Ovary (tissue), 9 donors: Measurements from ENCODE around the gene TMED10. TPM values are rescaled to one million over a fixed set of nuclear protein-coding genes. Genes with fewer than 3 reads are reported as not detected.
A peak's percentile ranks its signal among the peaks of the same experiment; 100 is the strongest.

Experiments
- DNase-seq, 5 donors: peaks; one replicate each; pipeline ENCODE4 v3.0.0-alpha.2; 2019 to 2020
- H3K27ac ChIP-seq, 2 donors: fragments of 200-600 bp; one replicate each; pipeline versions ENCODE4 v1.5.1 to v1.8.0; 2019 to 2022
- H3K27me3 ChIP-seq: fragments of 200-600 bp; one replicate; pipeline ENCODE4 v1.8.0; 2022
- H3K36me3 ChIP-seq: fragments of 200-600 bp; sonication (generic); one replicate; pipeline ENCODE4 v1.5.1; 2019
- H3K4me1 ChIP-seq: one replicate; pipeline ENCODE4 v1.8.1; 2013; ENCODE audit warnings: mild to moderate bottlenecking, moderate library complexity; ENCODE audit not compliant: insufficient read depth
- H3K4me3 ChIP-seq: fragments of 200-600 bp; sonication (generic); one replicate; pipeline ENCODE4 v1.5.1; 2017
- H3K9me3 ChIP-seq, 2 donors: fragments of 200-600 bp in 1 of 2; sonication (generic) in 1 of 2; one replicate each; pipeline versions ENCODE4 v1.5.1 to v1.8.1; 2013 to 2019; ENCODE audit warnings: mild to moderate bottlenecking in 1 of 2, moderate library complexity in 1 of 2
- EP300 ChIP-seq: sonication (generic); formaldehyde crosslinking; IDR thresholded peaks from one replicate; pipeline ENCODE4 v1.6.1; 2017; ENCODE audit warnings: antibody characterized with exemption
- POLR2A ChIP-seq: fragments of 450-650 bp; IDR thresholded peaks from one replicate; pipeline ENCODE4 v1.6.1; 2017; ENCODE audit warnings: antibody characterized with exemption, mild to moderate bottlenecking, moderate library complexity
- whole genome bisulfite sequencing, 3 donors: extraction: QIAGEN DNeasy Blood & Tissue Kit in 1 of 3; methylation state at CpG; one replicate each; pipeline versions ENCODE4 v1.1.5 to v1.1.7; 2013 to 2017; 5-methylcytosine and 5-hydroxymethylcytosine counted together
- intact Hi-C, 4 donors: fragments of 100-400 bp; cut with DNase I; formaldehyde crosslinking; loops; one replicate each; pipeline versions ENCODE4 v1.11.0 to v1.15.1; 2022 to 2023
- polyA plus RNA-seq, 2 donors: library from polyadenylated mRNA; stranded (reverse); fragments of 200-250 nt in 1 of 2; fragments of 350-450 nt in 1 of 2; fragmentation: Illumina TruSeq in 1 of 2; extraction: RNeasy Lipid Tissue Mini Kit (QIAGEN cat#74804) in 1 of 2; gene quantifications; one replicate each; pipeline ENCODE4 v1.2.3, GENCODE V29; 2013 to 2014
- total RNA-seq, 7 donors: library from RNA; depleted of rRNA in 2 of 7; stranded (reverse); fragments of >200 nt in 2 of 7; fragmentation: NEBNext Ultra II Directional in 3 of 7; extraction: Animal tissue kit (Norgen Biotek cat#: 25700) in 3 of 7; gene quantifications; one replicate each; pipeline versions ENCODE4 v1.1.0 to v1.2.4, GENCODE V29; 2016 to 2023
- TF ChIP-seq, protein P1 (sequence below), 3 donors: fragments of 450-650 bp in 2 of 3; fragments of 200-600 bp in 1 of 3; IDR thresholded peaks; one replicate each; pipeline versions ENCODE4 v1.5.1 to v1.8.0; 2016 to 2022; ENCODE audit warnings: antibody characterized with exemption in 3 of 3, mild to moderate bottlenecking in 1 of 3
- donor health status: DM: no; HTN: no; CAD: no; lungs with moderate emphysema.
- donor health status: DM: no; HTN: no; CAD: no.
- donor health status: Bipolar disorder and iron deficiency.
- donor health status: DM: yes; HTN: yes; CAD: no.
- donor health status: DM: no; HTN: no; CAD: no.
- donor health status: DM: yes; HTN: yes; CAD: no.

Gene TMED10
- total and polyA plus RNA-seq, 9 donors, result 164 to 446 (median 287) TPM

DNA sequence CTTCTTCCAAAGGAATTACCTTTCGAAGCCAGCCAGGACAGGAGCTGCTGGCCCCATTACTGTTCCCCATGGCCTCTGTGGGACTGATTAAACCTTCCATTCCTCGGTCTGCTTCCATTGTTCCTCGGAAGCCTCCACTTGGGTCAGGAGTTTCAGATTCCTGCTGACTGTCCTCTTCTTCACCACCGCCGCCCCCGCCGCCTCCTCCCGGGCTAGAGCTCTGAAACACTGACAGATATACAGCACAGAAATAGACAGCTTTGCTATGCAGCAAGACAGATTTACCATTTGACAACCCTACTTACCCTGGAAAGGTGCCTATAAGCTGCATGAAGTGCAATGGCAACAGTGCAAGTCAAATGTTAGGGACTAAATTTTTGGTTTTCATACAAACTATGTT, 85.2 kb downstream of the TMED10 start:
- Histone ChIP-seq H3K27ac (no peak overlapping the region), H3K27me3 (no peaks in the 10 kb centered on the region), H3K36me3 (no peaks in the 10 kb centered on the region), H3K4me1 (no peaks in the 10 kb centered on the region), H3K4me3 (no peak overlapping the region), H3K9me3 (no peaks in the 10 kb centered on the region)
- TF ChIP-seq EP300 (no peak), POLR2A (no peak)
- TF ChIP-seq, protein P1, sequence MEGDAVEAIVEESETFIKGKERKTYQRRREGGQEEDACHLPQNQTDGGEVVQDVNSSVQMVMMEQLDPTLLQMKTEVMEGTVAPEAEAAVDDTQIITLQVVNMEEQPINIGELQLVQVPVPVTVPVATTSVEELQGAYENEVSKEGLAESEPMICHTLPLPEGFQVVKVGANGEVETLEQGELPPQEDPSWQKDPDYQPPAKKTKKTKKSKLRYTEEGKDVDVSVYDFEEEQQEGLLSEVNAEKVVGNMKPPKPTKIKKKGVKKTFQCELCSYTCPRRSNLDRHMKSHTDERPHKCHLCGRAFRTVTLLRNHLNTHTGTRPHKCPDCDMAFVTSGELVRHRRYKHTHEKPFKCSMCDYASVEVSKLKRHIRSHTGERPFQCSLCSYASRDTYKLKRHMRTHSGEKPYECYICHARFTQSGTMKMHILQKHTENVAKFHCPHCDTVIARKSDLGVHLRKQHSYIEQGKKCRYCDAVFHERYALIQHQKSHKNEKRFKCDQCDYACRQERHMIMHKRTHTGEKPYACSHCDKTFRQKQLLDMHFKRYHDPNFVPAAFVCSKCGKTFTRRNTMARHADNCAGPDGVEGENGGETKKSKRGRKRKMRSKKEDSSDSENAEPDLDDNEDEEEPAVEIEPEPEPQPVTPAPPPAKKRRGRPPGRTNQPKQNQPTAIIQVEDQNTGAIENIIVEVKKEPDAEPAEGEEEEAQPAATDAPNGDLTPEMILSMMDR (IDR thresholded peaks at IDR 0.05), result no peak
- 74 to 83% (median 82%) methylated on average over 8 of the region's 8 CpGs for WGBS, 3 donors
- DNase-seq, result no peak
- intact Hi-C loops, result loop anchor here in 1 of 4 donors (5.0 kb wide), 1 partner anchor 144 kb away; no protein-coding TSS in a partner anchor

DNA sequence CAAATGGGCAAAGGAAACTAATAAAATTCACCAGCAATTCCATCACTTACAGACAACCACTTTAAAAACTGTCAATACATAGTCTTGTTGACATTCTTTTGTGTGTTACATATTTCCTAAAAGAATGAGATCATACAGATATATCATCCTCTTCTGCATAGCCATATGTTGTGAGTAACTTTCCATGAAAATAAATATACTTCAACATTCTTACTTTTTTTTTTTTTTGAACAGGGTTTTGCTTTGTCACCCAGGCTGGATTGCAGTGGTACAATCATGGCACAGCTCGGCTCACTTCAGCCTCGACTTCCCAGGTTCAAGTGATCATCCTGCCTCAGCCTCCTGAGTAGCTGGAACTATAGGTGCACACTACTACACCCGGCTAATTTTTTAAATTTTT, 86.1 kb downstream of the TMED10 start:
- 85 to 90% (median 90%) methylated on average over 3 of the region's 3 CpGs for WGBS, 3 donors
- intact Hi-C loops, result loop anchor here in 1 of 4 donors (5.0 kb wide), 1 partner anchor 143 kb away; no protein-coding TSS in a partner anchor
- TF ChIP-seq EP300 (no peak), POLR2A (no peak)
- TF ChIP-seq, protein P1 (IDR thresholded peaks at IDR 0.05), result no peak
- Histone ChIP-seq H3K4me3 (no peak overlapping the region), H3K9me3 (no peaks in the 10 kb centered on the region), H3K4me1 (no peaks in the 10 kb centered on the region), H3K36me3 (no peaks in the 10 kb centered on the region), H3K27me3 (no peaks in the 10 kb centered on the region), H3K27ac (no peak overlapping the region)
- no peak for DNase-seq

DNA sequence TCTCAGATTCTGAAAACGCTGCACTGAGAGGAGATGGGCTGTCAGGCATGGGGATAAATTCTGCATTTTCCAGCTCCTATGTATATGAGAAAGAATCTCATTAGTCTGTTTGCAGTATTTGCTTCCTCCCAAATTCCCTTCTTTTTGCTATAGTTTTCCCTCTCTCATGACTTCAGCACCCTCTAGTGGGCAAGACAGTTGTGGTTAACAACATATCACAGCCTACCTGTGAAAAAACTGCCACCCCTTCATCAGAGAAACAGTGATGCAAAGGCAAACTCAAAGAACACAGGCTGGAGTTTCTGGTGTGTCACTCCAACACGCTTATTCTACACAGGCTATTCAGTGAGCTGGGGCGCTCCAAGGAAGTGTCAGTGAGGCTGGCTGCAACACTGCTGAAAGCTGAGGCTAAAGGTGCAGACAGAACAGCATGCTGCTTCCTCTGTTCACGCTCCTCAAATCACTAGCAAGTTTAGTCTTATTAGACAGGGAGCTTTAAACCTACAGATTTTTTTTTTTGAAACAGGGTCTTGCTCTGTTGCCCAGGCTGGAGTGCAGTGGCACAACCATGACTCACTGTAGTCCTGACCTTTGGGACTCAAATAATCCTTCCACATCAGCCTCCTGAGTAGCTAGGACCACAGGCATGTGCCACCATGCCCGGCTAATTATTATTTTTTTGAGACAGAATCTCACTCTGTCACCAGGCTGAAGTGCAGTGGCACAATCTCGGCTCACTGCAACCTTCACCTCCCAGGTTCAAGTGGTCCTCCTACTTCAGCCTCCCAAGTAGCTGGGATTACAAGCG, 87.6 kb downstream of the TMED10 start:
- no peaks in the 10 kb centered on the region for H3K4me1 ChIP-seq
- no peak overlapping the region for H3K4me3 ChIP-seq
- 65 to 75% (median 74%) methylated on average over 7 of the region's 7 CpGs for WGBS, 3 donors
- no peak overlapping the region for H3K27ac ChIP-seq
- no peaks in the 10 kb centered on the region for H3K9me3 ChIP-seq
- H3K27me3 ChIP-seq, result no peaks in the 10 kb centered on the region
- TF ChIP-seq POLR2A, result no peak
- TF ChIP-seq, protein P1 (IDR thresholded peaks at IDR 0.05), result peak; percentile 51 to 61 (median 61)
- H3K36me3 ChIP-seq, result no peaks in the 10 kb centered on the region
- intact Hi-C loops, result loop anchor here (5.0 to 10.0 kb wide), 4 partner anchors 141 to 176 kb away; no protein-coding TSS in a partner anchor
- peak in 3 of 5 donors; percentile 18 to 55 (median 44) for DNase-seq

DNA sequence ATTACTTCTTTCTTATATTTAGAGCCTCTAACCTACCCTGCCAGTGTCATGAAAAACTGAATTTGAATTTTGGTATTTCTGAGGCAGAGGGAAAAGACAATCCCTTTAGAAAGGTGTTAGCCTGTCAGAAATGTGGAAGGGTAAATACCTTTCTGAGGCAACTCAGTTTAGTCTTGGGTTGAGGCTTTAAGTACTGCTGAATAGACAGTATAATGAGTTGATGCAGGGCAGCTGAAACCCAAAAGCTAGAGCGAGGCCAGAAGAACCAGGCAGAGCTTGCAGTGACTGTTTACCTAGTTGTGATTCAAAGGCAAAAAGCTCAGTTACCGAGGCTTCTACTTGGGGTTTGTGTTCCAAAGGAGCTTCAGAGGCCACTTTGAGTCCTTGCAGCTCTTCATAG, 88.3 kb downstream of the TMED10 start:
- intact Hi-C loops, result loop anchor here (5.0 to 10.0 kb wide), 4 partner anchors 141 to 176 kb away; no protein-coding TSS in a partner anchor
- Histone ChIP-seq H3K4me1 (no peaks in the 10 kb centered on the region), H3K27ac (no peak overlapping the region), H3K27me3 (no peaks in the 10 kb centered on the region), H3K36me3 (no peaks in the 10 kb centered on the region), H3K4me3 (no peak overlapping the region), H3K9me3 (no peaks in the 10 kb centered on the region)
- DNase-seq, result no peak
- 83 to 87% (median 84%) methylated on average over 2 of the region's 2 CpGs for WGBS, 3 donors
- TF ChIP-seq EP300, result no peak
- no peak for TF ChIP-seq POLR2A
- TF ChIP-seq, protein P1 (IDR thresholded peaks at IDR 0.05), result no peak
